A172 (cell line): ENCODE measurements around the gene CHST14. TPM values are rescaled to one million over a fixed set of nuclear protein-coding genes. Genes with fewer than 3 reads are reported as not detected.
A peak's percentile ranks its signal among the peaks of the same experiment; 100 is the strongest.

ENCODE experiments used
- DNase-seq: peaks from one replicate; pipeline ENCODE4 v3.0.0-alpha.2; 2015; ENCODE audit warnings: low spot score
- total RNA-seq: library from RNA; depleted of rRNA; stranded (reverse); fragments of >200 nt; shearing (Covaris generic); gene quantifications from 2 replicates; pipeline ENCODE4 v1.2.3, GENCODE V29; 2014; rRNA removed

CHST14 gene
- total RNA-seq, 1 experiment from 2014 or later = 39.0 TPM

DNA sequence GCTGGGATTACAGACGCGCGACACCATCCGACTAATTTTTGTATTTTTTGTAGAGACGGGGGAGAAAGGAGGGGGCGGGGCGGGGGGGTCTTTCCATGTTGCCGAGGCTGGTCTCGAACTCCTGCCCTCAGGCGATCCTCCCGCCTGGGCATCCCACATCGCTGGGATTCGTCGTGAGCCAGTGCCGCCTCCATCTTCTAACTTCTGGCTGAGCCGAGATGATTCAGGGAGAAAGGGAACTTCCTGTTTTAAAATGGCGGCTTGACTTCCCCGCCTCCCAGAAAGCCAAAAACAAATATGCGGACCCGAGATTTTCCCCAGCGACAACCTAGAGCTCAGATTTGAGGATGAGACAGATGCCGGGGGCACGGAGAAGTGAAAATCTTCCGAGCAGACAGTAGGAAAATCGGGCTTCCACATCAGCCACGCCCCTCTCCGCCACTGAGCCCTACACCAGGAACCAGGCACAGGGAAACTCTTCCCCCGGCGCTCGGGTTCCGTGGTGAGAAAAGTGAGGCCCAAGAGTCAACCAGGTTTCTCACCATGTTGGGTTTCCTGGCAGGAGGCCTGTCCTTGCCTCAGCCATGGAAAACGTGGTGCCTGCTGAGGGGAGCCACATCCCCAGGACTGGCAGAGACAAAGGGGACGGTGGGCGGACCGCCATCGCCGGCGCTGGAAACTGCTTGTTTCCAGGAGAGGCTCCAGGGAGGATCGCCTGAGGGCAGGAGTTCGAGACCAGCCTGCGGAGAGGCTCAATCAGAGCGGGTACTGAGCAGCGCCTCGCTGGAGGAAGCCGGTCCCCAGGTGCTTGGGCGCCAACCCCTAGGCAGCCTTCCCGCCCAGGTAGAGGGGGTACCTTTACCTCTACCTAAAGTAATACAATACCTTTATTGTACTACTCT, 18.7 kb downstream of the CHST14 start:
- no peak for DNase-seq

DNA sequence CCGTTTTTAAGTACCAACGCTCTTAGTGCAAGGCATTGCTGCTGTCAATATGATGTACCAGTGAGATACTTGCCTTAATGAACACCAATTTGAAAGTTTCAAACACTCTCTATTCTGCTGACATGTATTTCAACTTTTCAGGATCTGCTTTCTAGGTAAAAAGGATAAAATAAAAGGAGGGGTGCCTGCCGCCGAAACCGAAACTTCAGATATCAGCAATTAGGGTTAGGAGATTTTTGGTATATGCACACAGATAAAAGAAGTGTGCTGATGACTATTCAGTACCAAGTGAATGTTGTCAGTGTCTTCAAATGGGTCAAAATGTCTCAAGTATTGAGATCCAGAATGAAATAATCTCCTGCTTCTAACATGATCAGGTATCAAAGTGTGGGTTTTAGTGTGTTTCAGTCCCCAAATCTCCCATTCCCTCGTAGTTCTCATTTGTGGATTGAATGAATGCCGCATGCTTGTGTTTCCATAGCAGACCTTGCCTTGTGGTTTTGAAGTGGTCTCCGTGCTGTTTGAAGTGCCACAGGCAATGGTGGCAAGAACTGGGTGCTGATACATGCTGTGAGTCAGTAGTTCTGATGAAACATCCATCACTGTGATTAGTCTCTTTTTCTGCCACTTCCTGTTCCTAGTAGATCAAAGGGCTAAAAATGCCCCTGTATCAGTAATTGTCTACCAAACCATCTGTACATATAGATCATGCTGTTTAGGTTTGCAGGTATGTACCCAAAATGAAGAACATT, 22.5 kb downstream of the CHST14 start:
- DNase-seq = peak; percentile 29

DNA sequence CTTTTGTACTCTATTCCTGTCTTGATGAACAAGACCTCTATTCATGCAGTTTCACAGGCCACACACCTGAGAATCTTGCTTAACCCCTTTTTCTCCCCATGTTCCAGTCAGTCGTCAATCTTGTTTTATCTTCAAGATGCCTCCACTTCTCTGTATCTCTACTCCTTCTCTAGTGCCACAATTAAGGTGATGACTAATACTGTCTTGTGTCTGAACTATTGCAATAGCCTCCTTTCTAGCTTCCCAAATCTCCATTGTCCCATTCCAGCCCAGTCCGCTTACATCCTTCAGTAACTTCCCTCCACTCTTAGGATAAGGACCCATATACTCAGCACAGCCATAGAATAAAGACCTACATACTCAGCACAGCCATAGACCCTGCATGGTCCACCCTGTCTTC, 24.7 kb downstream of the CHST14 start:
- no peak for DNase-seq

DNA sequence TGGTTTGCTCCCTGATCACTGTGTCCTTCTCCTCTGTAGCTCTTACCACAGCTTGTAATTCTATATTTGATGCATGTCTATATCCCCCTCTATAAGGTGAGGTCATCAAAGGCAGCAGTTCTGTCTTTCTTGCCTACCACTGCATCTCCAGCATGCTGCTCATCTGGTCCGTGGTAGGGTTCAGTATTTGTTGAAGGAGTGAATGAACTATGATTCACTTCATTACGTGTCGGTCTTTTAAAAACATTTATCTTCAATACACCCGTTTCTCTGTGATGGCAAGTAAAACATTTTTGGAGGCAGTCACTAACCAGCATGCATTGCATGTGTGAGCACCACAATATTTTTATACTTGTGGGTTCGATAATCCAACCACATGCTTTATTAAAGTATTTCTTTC, 27.6 kb downstream of the CHST14 start:
- peak; percentile 26 for DNase-seq

DNA sequence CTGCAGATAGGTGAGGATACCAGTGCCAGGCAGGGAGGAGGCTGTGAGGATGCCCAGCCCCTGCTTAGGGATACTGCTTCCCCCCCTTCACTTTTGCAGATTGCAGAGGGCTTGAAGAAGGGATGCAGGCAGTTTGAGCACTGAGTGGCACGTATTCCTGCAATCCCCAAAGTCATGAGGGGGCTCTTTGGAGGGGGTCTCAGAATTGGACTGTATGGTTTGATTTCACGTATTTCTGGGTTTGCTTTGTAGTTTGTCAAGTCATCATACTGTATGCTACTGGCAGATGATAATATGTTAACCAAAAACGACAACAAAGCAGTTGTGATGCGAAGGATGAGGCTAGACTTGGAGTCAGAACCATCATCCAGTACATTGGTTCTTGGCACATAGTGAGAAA, 28.1 kb downstream of the CHST14 start:
- DNase-seq = peak; percentile 13

DNA sequence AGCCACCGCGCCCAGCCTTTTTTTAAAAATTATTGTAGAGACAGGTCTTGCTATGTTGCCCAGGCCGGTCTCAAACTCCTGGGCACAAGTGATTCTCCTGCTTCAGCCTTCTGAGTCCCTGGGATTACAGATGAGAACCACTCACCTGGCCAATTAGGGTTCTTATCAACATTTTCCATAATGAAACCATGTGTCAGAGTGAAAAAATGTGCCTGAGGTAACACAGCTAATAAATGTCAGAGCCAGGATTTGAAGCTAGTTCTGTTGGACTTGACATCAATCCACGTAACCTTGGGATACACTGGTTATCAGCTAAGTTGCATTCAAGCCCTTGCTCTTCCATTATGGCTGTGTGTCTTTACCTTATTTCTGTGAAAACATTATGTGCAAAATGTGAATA, 29.1 kb downstream of the CHST14 start:
- no peak for DNase-seq

DNA sequence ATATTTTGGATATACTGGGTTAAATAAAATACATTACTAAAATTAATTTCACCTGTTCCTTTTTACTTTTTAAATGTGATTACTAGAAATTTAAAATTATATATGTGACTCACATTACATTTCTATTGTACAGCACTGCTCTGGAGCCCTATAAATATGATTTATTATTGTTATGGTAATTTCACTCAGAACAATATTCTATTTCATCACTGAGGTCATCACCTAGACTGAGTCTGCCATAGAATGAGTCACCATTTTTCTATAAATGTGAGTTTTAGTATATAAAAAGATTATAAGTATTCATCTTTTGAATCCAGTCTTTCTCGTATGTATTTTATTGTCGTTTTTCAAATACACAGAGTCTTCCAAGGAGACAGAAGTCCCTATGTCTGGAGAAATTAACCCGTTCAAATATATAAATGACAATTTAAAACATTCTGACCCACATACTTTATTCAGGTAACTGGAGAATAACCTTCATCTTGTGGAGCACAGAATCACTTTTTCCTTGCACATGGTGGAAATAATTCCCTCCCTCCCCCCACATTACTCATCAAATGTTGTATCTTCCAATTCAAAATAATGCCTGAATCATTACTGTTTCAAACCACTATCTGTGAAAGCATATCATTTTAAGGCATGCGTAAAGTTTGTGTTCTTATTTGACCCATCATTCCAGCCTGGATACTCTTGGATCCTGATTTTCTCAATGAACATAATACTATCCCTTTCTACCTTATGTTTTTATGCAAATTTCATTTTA, 30.0 kb downstream of the CHST14 start:
- DNase-seq = peak; percentile 23

DNA sequence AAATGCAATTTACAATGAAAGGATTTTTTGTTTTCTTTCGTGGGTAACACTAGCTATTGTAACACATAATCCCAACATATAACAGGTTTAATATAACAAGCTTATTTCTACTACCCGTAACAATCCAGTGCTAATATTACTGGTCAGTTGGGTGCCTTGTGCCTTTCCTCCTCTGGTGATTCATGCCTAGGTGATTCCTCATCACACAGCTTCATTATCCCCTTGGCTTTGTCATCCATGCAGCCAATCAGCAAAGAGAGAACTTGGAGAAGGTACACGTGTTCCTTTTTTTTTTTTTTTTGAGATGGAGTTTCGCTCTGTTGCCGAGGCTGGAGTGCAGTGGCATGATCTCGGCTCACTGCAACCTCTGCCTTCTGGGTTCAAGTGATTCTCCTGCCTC, 30.7 kb downstream of the CHST14 start:
- peak; percentile 52 for DNase-seq

DNA sequence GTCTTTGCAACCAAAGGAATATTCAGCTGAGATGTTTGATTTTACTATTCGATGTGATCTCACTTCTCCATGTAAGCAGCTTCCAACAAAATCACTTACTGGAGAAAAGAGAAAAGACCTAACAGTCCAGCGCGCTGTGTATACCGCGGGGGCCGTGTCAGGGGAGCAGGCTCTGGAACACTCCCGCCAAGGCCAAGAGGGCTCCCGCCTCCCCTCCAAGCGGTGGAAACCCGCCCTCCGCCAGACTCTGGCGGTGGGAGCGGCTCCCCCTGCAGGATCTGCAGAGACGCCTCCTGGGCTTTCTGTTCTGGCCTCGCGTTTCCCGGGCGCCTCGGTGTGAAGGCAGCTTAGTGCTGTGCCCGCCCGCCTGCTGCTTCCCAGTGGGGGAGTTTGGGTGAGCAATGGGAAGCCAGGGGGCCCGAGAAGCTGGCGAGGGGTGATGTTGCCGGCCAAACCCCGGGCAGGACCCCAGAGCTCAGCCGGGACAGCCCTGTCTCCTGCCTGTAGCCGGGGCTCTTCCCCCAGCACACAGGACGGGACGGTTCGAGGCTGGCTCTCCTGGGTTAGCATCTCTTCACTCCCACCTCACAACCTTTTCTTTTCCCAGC, 36.3 kb downstream of the CHST14 start:
- peak; percentile 54 for DNase-seq

DNA sequence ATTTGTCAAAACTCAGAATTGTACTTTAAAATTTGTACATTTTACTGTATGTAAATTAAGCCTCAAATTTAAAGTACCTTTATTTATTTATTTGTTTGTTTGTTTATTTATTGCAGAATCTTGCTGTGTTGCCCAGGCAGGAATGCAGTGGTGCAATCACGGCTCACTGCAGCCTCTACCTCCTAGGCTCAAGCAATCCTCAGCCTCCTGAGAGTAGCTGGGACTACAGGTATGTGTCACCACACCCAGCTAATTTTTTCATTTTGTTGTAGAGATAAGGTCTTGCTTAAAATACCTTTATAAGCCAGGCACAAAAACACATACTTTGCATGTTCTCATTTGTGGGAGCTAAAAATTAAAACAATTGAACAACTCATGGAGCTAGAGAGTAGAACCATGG, 37.4 kb downstream of the CHST14 start:
- no peak for DNase-seq

DNA sequence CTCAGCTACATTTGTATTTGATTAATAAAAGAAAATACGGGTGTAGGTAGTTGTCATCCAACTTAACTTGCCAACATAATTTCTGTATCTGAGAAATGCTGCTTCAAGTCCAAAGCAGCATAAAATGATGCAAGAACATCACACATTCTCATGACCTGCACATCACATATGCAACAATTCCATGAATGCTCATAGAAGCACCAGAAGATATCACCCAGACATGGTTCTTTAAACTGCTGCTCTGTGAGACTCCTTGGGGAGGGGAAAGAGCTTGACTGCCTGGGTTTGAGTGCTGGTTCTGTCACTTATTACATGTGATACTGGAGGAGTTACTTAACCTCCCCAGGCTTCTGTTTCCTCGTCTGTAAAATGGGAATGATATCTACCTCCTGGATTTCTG, 39.4 kb downstream of the CHST14 start:
- DNase-seq = no peak

DNA sequence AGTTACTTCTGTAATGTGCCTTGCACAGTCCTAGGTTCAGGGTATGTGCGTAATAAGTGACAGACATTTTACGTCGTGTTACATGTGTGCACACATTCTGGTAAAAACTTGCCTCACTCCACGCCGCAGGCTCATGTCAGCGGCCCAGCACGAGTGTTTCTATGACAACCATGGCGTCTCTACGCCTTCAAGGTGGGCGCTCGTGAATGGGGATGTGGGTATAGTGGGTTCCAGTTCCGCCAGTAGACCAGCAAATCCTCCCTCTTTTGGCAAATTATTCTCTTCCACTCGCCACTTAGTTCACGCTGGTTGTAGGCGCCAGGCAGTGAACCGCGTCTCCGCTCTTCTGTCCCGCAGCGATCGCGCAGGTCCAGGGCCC, 40.3 kb downstream of the CHST14 start:
- DNase-seq = no peak

DNA sequence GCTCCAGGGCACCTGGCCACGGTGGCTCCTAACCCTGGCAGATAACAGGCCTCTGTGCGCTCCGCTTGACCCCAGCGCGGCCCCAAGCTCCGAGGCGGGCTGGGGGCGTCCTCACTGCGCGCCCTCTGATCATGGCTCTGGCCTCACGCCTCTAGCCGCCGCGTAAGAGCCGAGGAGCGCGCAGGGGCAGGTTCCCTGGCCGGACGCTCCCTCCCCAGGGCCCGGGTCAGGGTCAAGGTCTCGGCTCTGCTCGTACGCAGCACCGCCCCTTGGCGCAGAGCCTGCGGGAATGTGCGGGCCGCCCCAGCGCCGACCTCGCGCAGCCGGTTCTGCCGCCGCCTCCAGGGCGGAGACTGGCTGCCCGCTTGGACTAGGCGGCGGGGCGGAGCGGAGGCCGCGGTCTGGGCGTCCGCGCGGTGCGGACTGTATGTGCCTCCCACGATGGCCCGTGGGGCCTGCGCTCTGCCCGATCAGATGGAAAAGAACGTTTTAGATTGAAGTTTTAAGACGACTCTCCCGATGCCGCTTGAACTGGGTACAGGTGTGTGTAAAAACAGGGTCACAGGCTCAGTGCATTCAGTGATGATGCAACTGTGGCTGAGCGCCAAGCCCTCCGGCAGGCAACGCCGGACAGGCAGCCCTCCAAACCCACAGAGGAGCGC, 40.8 kb downstream of the CHST14 start:
- DNase-seq = no peak

DNA sequence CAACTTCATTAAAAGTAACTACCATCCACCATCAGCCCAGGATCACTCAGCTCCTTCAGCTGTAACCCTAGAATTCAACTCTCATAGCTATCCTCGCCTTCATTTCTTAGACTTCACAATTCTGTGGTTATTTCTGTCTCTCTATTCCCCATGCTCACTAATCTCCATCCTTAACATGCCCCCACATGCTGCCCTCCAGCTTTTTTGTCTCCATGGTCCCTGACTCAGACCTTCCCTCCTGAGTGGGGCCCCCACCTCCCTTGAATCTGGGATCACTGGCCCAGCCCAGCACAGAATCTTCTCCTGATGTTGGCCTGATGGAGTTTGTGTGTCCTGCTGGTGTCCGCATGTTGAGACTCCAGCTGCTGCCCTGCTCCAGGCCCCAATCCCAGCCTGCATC, 41.7 kb downstream of the CHST14 start:
- no peak for DNase-seq

DNA sequence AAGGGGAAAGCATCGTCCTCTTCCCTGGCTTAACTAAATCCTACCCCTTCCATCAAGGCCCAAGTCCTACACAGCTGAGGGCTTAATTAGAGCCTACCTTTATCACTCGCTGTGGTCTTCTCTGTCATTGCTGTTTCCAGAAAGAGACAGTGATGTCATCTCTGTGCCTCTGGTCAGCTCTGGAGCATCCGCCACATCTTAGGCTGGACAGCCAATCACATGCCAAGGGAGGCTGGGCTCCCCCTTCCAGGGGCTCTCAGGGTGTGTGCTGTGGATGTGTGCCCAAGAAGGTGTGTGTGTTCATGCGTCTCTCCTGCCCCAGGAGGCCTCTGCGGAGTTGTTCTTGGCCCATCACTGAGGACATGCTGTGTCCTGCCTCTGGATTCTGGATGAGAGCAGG, 42.8 kb downstream of the CHST14 start:
- no peak for DNase-seq

DNA sequence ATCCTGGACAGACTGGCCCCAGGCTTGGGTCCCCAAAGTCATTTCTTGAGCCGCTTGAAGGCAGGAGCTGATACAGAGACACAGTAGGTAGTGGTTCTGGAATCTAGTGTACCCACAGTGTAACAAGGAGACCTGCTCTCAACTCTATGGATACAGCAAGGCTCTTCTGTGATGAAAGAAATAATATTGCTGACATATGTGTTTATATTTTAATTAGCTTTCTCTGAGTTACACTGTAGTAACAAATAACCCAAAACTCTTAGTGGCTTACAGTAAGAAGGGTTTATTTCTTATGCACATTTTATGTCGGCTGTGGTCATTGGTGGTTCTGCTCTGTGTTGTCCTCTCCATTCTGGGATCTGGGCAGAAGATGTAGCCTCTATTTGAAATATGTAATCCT, 45.5 kb downstream of the CHST14 start:
- no peak for DNase-seq

Other genes with a start within 250 kb of the CHST14 start
- 0.17 and 0.43 TPM in 2 replicates for gene PAK6, start 231.9 kb upstream of the CHST14 start, total RNA-seq
- gene ANKRD63, start 187.9 kb upstream of the CHST14 start, total RNA-seq = not detected in 2 replicates
- gene PLCB2, start 163.0 kb upstream of the CHST14 start, total RNA-seq = not detected in 2 replicates
- 12.7 and 14.7 TPM in 2 replicates for gene INAFM2, start 147.3 kb upstream of the CHST14 start, total RNA-seq
- gene CCDC9B, start 130.0 kb upstream of the CHST14 start, total RNA-seq = 4.4 and 12.1 TPM in 2 replicates
- not detected in 2 replicates for gene PHGR1, start 120.0 kb upstream of the CHST14 start, total RNA-seq
- gene DISP2, start 112.8 kb upstream of the CHST14 start, total RNA-seq = 0.19 and 0.36 TPM in 2 replicates
- 117 and 130 TPM in 2 replicates for gene KNSTRN, start 88.3 kb upstream of the CHST14 start, total RNA-seq
- gene IVD, start 65.2 kb upstream of the CHST14 start, total RNA-seq = 10.8 and 20.7 TPM in 2 replicates
- gene BAHD1, start 30.0 kb upstream of the CHST14 start, total RNA-seq = 11.2 and 14.0 TPM in 2 replicates
- gene CCDC32, start 94.1 kb downstream of the CHST14 start, total RNA-seq = 28.8 and 30.7 TPM in 2 replicates
- 11.8 and 19.7 TPM in 2 replicates for gene RPUSD2, start 98.3 kb downstream of the CHST14 start, total RNA-seq
- 33.6 and 40.1 TPM in 2 replicates for gene KNL1, start 123.3 kb downstream of the CHST14 start, total RNA-seq
- 13.6 and 15.7 TPM in 2 replicates for gene RAD51, start 224.2 kb downstream of the CHST14 start, total RNA-seq